ENCODE results near the gene CCDC74A. TPM values are rescaled to one million over a fixed set of nuclear protein-coding genes. Genes with fewer than 3 reads are reported as not detected.
"Not testable (repeated sequence)": the region's sequence is repeated elsewhere in the genome, so short reads cannot be mapped to it uniquely, and the experiment has no call there.

The CCDC74A gene
- polyA plus RNA-seq (2013, experiment 1 of 4) = 35.9 TPM
- 27.0 TPM for polyA plus RNA-seq (2013, experiment 2 of 4)
- polyA plus RNA-seq (2013, experiment 3 of 4) = 39.3 TPM
- 35.6 TPM for polyA plus RNA-seq (2013, experiment 4 of 4)

GRCh38 chr2:131527131-131528001 is at the start of gene CCDC74A:
Gene CCDC74A (plus strand): TSS chr2:131527888. CDS start chr2:131527971, 83 bp downstream.
- not testable (repeated sequence) for H3K9me3 ChIP-seq (ENCODE audit: control insufficient read depth, low read length); H3K27ac ChIP-seq (ENCODE audit: insufficient read depth, low read depth, low read length, poor library complexity, severe bottlenecking); H3K36me3 ChIP-seq (ENCODE audit: control insufficient read depth, insufficient read depth, low read length); H3K27me3 ChIP-seq (ENCODE audit: control insufficient read depth, insufficient read depth, low read length, poor library complexity, severe bottlenecking); H3K4me1 ChIP-seq (ENCODE audit: control insufficient read depth, insufficient read depth, low read length)
- 36 to 38% methylated on average over 36 to 37 of the region's 47 CpGs for WGBS, 2 experiments
- peak within 1 kb of the TSS; percentile 33 for H3K4me3 ChIP-seq (ENCODE audit: insufficient read depth, low read depth, low read length)

GRCh38 chr2:131478074-131478849 is 49.4 kb upstream of the CCDC74A start:
- 92 to 94% methylated on average over 12 of the region's 18 CpGs for WGBS, 2 experiments
- not testable (repeated sequence) for H3K4me3 ChIP-seq (ENCODE audit: insufficient read depth, low read depth, low read length); H3K9me3 ChIP-seq (ENCODE audit: control insufficient read depth, low read length); H3K4me1 ChIP-seq (ENCODE audit: control insufficient read depth, insufficient read depth, low read length); H3K27ac ChIP-seq (ENCODE audit: insufficient read depth, low read depth, low read length, poor library complexity, severe bottlenecking); H3K36me3 ChIP-seq (ENCODE audit: control insufficient read depth, insufficient read depth, low read length); H3K27me3 ChIP-seq (ENCODE audit: control insufficient read depth, insufficient read depth, low read length, poor library complexity, severe bottlenecking)

GRCh38 chr2:131478850-131479461 is 48.7 kb upstream of the CCDC74A start:
- 96 to 97% methylated on average over 9 of the region's 9 CpGs for WGBS, 2 experiments
- H3K27ac ChIP-seq (ENCODE audit: insufficient read depth, low read depth, low read length, poor library complexity, severe bottlenecking); H3K27me3 ChIP-seq (ENCODE audit: control insufficient read depth, insufficient read depth, low read length, poor library complexity, severe bottlenecking); H3K4me3 ChIP-seq (ENCODE audit: insufficient read depth, low read depth, low read length); H3K4me1 ChIP-seq (ENCODE audit: control insufficient read depth, insufficient read depth, low read length); H3K9me3 ChIP-seq (ENCODE audit: control insufficient read depth, low read length); H3K36me3 ChIP-seq (ENCODE audit: control insufficient read depth, insufficient read depth, low read length): not testable (repeated sequence)

GRCh38 chr2:131480351-131480750 is 47.3 kb upstream of the CCDC74A start:
- H3K27ac ChIP-seq (ENCODE audit: insufficient read depth, low read depth, low read length, poor library complexity, severe bottlenecking); H3K9me3 ChIP-seq (ENCODE audit: control insufficient read depth, low read length): not testable (repeated sequence)
- WGBS, 2 experiments = 94 to 97% methylated on average over 16 to 20 of the region's 20 CpGs

GRCh38 chr2:131482506-131483155 is 45.1 kb upstream of the CCDC74A start:
- 93 to 94% methylated on average over 18 to 19 of the region's 19 CpGs for whole genome bisulfite sequencing, 2 experiments

More at GRCh38 chr2:131480351-131480750, 47.3 kb upstream of the CCDC74A start:
- H3K4me3 ChIP-seq (ENCODE audit: insufficient read depth, low read depth, low read length); H3K4me1 ChIP-seq (ENCODE audit: control insufficient read depth, insufficient read depth, low read length); H3K27me3 ChIP-seq (ENCODE audit: control insufficient read depth, insufficient read depth, low read length, poor library complexity, severe bottlenecking); H3K36me3 ChIP-seq (ENCODE audit: control insufficient read depth, insufficient read depth, low read length): not testable (repeated sequence)

GRCh38 chr2:131483981-131484820 is 43.5 kb upstream of the CCDC74A start:
- H3K4me1 ChIP-seq (ENCODE audit: control insufficient read depth, insufficient read depth, low read length); H3K36me3 ChIP-seq (ENCODE audit: control insufficient read depth, insufficient read depth, low read length); H3K4me3 ChIP-seq (ENCODE audit: insufficient read depth, low read depth, low read length); H3K27me3 ChIP-seq (ENCODE audit: control insufficient read depth, insufficient read depth, low read length, poor library complexity, severe bottlenecking); H3K9me3 ChIP-seq (ENCODE audit: control insufficient read depth, low read length); H3K27ac ChIP-seq (ENCODE audit: insufficient read depth, low read depth, low read length, poor library complexity, severe bottlenecking): not testable (repeated sequence)
- 91 to 92% methylated on average over 23 to 24 of the region's 24 CpGs for WGBS, 2 experiments

More at GRCh38 chr2:131482506-131483155, 45.1 kb upstream of the CCDC74A start:
- not testable (repeated sequence) for H3K4me3 ChIP-seq (ENCODE audit: insufficient read depth, low read depth, low read length); H3K27ac ChIP-seq (ENCODE audit: insufficient read depth, low read depth, low read length, poor library complexity, severe bottlenecking); H3K36me3 ChIP-seq (ENCODE audit: control insufficient read depth, insufficient read depth, low read length); H3K9me3 ChIP-seq (ENCODE audit: control insufficient read depth, low read length); H3K4me1 ChIP-seq (ENCODE audit: control insufficient read depth, insufficient read depth, low read length); H3K27me3 ChIP-seq (ENCODE audit: control insufficient read depth, insufficient read depth, low read length, poor library complexity, severe bottlenecking)

GRCh38 chr2:131484906-131485460 is 42.7 kb upstream of the CCDC74A start:
- not testable (repeated sequence) for H3K9me3 ChIP-seq (ENCODE audit: control insufficient read depth, low read length); H3K36me3 ChIP-seq (ENCODE audit: control insufficient read depth, insufficient read depth, low read length); H3K4me1 ChIP-seq (ENCODE audit: control insufficient read depth, insufficient read depth, low read length); H3K27ac ChIP-seq (ENCODE audit: insufficient read depth, low read depth, low read length, poor library complexity, severe bottlenecking); H3K27me3 ChIP-seq (ENCODE audit: control insufficient read depth, insufficient read depth, low read length, poor library complexity, severe bottlenecking); H3K4me3 ChIP-seq (ENCODE audit: insufficient read depth, low read depth, low read length)
- WGBS, 2 experiments = 92 to 93% methylated on average over 11 of the region's 11 CpGs

GRCh38 chr2:131486201-131486902 is 41.3 kb upstream of the CCDC74A start:
- H3K27me3 ChIP-seq (ENCODE audit: control insufficient read depth, insufficient read depth, low read length, poor library complexity, severe bottlenecking); H3K36me3 ChIP-seq (ENCODE audit: control insufficient read depth, insufficient read depth, low read length); H3K4me1 ChIP-seq (ENCODE audit: control insufficient read depth, insufficient read depth, low read length); H3K9me3 ChIP-seq (ENCODE audit: control insufficient read depth, low read length); H3K27ac ChIP-seq (ENCODE audit: insufficient read depth, low read depth, low read length, poor library complexity, severe bottlenecking); H3K4me3 ChIP-seq (ENCODE audit: insufficient read depth, low read depth, low read length): not testable (repeated sequence)
- WGBS, 2 experiments = 91% methylated on average over 14 of the region's 14 CpGs

All from ectodermal cell (in vitro differentiated cells).